HCT116 (cell line): ENCODE measurements around the gene DAZAP2. TPM values are rescaled to one million over a fixed set of nuclear protein-coding genes. Genes with fewer than 3 reads are reported as not detected.

Experiments used
- ATAC-seq: fragments of 200-7000 bp; cut with Tn5 transposase; 2 replicates; pipeline ENCODE4 v1.9.1; 2020; ENCODE audit warnings: mild to moderate bottlenecking, moderate library complexity
- BruUV-seq: library from RNA; stranded (reverse); fragments of 400-500 nt; replicated peaks from 2 replicates; lab custom pipeline; 2021; lab: Mats Ljungman, UMichigan
- CTCF ChIA-PET: fragments of 300-600 bp; sonication (Branson Sonifier 250); formaldehyde crosslinking; loops from one replicate; lab custom pipeline; 2021; ENCODE audit warnings: antibody characterized with exemption; lab: Charles Lee
- POLR2A ChIA-PET: fragments of 300-600, 350-600 bp; sonication (Branson Sonifier 250); formaldehyde crosslinking; loops from one replicate; lab custom pipeline; 2021; ENCODE audit warnings: antibody characterized with exemption; lab: Charles Lee
- RAD21 ChIA-PET, 2 experiments: fragments of 300-600 bp; sonication (Branson Sonifier 250); formaldehyde crosslinking; loops; one replicate each; lab custom pipeline; 2023; ENCODE audit warnings: low total read pairs in 2 of 2; ENCODE audit not compliant: uncharacterized antibody in 2 of 2, unreplicated experiment in 2 of 2, low non-redundant PET in 1 of 2; lab: Charles Lee
- DNase-seq: peaks from one replicate; pipeline ENCODE4 v3.0.0-alpha.2; 2010; ENCODE audit warnings: low read depth, low spot score
- H2AFZ ChIP-seq: fragments of 200-600 bp; shearing (Covaris generic), sonication (generic); 2 replicates; pipeline ENCODE4 v1.6.1; 2017; ENCODE audit warnings: low read depth, mixed run types, mixed read lengths, antibody characterized with exemption, low read length; ENCODE audit not compliant: poor library complexity, severe bottlenecking
- H3K27ac ChIP-seq: 2 replicates; pipeline ENCODE4 v1.5.1; 2012; ENCODE audit warnings: low read depth, low read length
- H3K27me3 ChIP-seq: fragments of 200-600 bp; sonication (generic); 2 replicates; pipeline ENCODE4 v1.6.1; 2016; ENCODE audit warnings: mixed run types, low read length, mixed read lengths; ENCODE audit not compliant: insufficient read depth
- H3K36me3 ChIP-seq, 2 experiments: fragments of 200-500 bp in 1 of 2; fragments of 200-600 bp in 1 of 2; sonication (Bioruptor generic) in 1 of 2; sonication (generic) in 1 of 2; 2 replicates each; pipeline versions ENCODE4 v1.5.1 to v1.6.1; 2014 to 2016; ENCODE audit warnings: low read length in 2 of 2, inconsistent platforms in 1 of 2, mixed read lengths in 1 of 2, mixed run types in 1 of 2; ENCODE audit not compliant: insufficient read depth in 2 of 2, control insufficient read depth in 1 of 2
- H3K4me1 ChIP-seq, 2 experiments: fragments of 200-600 bp in 1 of 2; sonication (generic) in 1 of 2; 2 replicates each; pipeline versions ENCODE4 v1.5.1 to v1.6.1; 2012 to 2017; ENCODE audit warnings: low read length in 2 of 2, inconsistent platforms in 1 of 2, mild to moderate bottlenecking in 1 of 2, mixed read lengths in 1 of 2, mixed run types in 1 of 2, moderate library complexity in 1 of 2; ENCODE audit not compliant: insufficient read depth in 2 of 2, control insufficient read depth in 1 of 2
- H3K4me2 ChIP-seq: fragments of 200-600 bp; sonication (generic); 2 replicates; pipeline ENCODE4 v1.6.1; 2017; ENCODE audit warnings: mixed run types, low read length, mixed read lengths
- H3K4me3 ChIP-seq, 2 experiments: fragments of 200-600 bp in 1 of 2; sonication (generic) in 1 of 2; replicated peaks in 1 of 2; 2 replicates each; pipeline ENCODE4 v1.5.1; 2011 to 2016; ENCODE audit warnings: low read length in 2 of 2, control low read depth in 1 of 2, low read depth in 1 of 2, mild to moderate bottlenecking in 1 of 2, mixed read lengths in 1 of 2, mixed run types in 1 of 2
- H3K79me2 ChIP-seq: fragments of 200-600 bp; sonication (generic); 2 replicates; pipeline ENCODE4 v1.6.1; 2017; ENCODE audit warnings: mild to moderate bottlenecking, mixed run types, low read length, moderate library complexity, mixed read lengths; ENCODE audit not compliant: insufficient read depth
- H3K9ac ChIP-seq: fragments of 200-600 bp; sonication (generic); 2 replicates; pipeline ENCODE4 v1.6.1; 2016; ENCODE audit warnings: low read length, mixed read lengths
- H3K9me2 ChIP-seq: fragments of 200-600 bp; sonication (generic), shearing (Covaris generic); 2 replicates; pipeline ENCODE4 v1.6.1; 2017; ENCODE audit warnings: mixed run types, mild to moderate bottlenecking, moderate library complexity; ENCODE audit not compliant: insufficient read depth
- H3K9me3 ChIP-seq, 2 experiments: fragments of 200-500 bp in 1 of 2; fragments of 200-600 bp in 1 of 2; sonication (Bioruptor generic) in 1 of 2; sonication (generic) in 1 of 2; 2 replicates each; pipeline ENCODE4 v1.6.1; 2014 to 2017; ENCODE audit warnings: low read length in 2 of 2, mixed read lengths in 2 of 2, inconsistent platforms in 1 of 2, low read depth in 1 of 2, mild to moderate bottlenecking in 1 of 2, mixed run types in 1 of 2, moderate library complexity in 1 of 2; ENCODE audit not compliant: control insufficient read depth in 1 of 2, insufficient read depth in 1 of 2
- H4K20me1 ChIP-seq: fragments of 200-600 bp; sonication (generic), shearing (Covaris generic); 2 replicates; pipeline ENCODE4 v1.6.1; 2017; ENCODE audit warnings: mixed run types, mild to moderate bottlenecking, moderate library complexity; ENCODE audit not compliant: insufficient read depth
- CTCF ChIP-seq, 3 experiments: fragments of 200-600 bp in 1 of 3; sonication (generic) in 1 of 3; IDR thresholded peaks in 2 of 3; conservative IDR thresholded peaks in 1 of 3; 2 replicates each; pipeline ENCODE4 v1.5.1; 2012 to 2017; ENCODE audit warnings: low read depth in 2 of 3, low read length in 2 of 3, antibody characterized with exemption in 1 of 3, borderline replicate concordance in 1 of 3, control low read depth in 1 of 3, mild to moderate bottlenecking in 1 of 3, mixed read lengths in 1 of 3, mixed run types in 1 of 3, moderate library complexity in 1 of 3; ENCODE audit not compliant: insufficient read depth in 1 of 3
- ELF1 ChIP-seq: IDR thresholded peaks from 2 replicates; pipeline ENCODE4 v1.6.1; 2012; ENCODE audit warnings: low read depth, borderline replicate concordance
- EZH2phosphoT487 ChIP-seq: fragments of 200-600 bp; IDR thresholded peaks from 2 replicates; pipeline ENCODE4 v1.6.1; 2018; ENCODE audit warnings: antibody characterized with exemption, borderline replicate concordance
- JUND ChIP-seq: IDR thresholded peaks from 2 replicates; pipeline ENCODE4 v1.6.1; 2012
- MAX ChIP-seq: IDR thresholded peaks from 2 replicates; pipeline ENCODE4 v1.6.1; 2012
- POLR2A ChIP-seq: IDR thresholded peaks from 2 replicates; pipeline ENCODE4 v1.7.0; 2011; ENCODE audit warnings: borderline replicate concordance; ENCODE audit not compliant: insufficient read depth, insufficient read length; ENCODE audit errors: extremely low read depth
- RAD21 ChIP-seq: IDR thresholded peaks from 2 replicates; pipeline ENCODE4 v1.6.1; 2012; ENCODE audit warnings: low read depth, mild to moderate bottlenecking
- SIN3A ChIP-seq: IDR thresholded peaks from 2 replicates; pipeline ENCODE4 v1.6.1; 2012; ENCODE audit warnings: low read depth
- SRF ChIP-seq: IDR thresholded peaks from 2 replicates; pipeline ENCODE4 v1.6.1; 2012; ENCODE audit warnings: low read depth
- TCF7L2 ChIP-seq: IDR thresholded peaks from 2 replicates; pipeline ENCODE4 v1.7.0; 2011; ENCODE audit warnings: borderline replicate concordance, inconsistent platforms; ENCODE audit not compliant: insufficient read depth, insufficient read length; ENCODE audit errors: extremely low read depth
- YY1 ChIP-seq: IDR thresholded peaks from 2 replicates; pipeline ENCODE4 v1.6.1; 2011; ENCODE audit warnings: low read length, low read depth, moderate library complexity, mild to moderate bottlenecking; ENCODE audit not compliant: insufficient replicate concordance; ENCODE audit errors: extremely low read depth
- ZFX ChIP-seq: fragments of 450-650 bp; IDR thresholded peaks from 2 replicates; pipeline ENCODE4 v1.6.1; 2017
- ZNF274 ChIP-seq: fragments of 200-500 bp; sonication (Bioruptor generic); IDR thresholded peaks from 2 replicates; pipeline ENCODE4 v1.6.1; 2014; ENCODE audit warnings: mild to moderate bottlenecking, low read depth, low read length, inconsistent platforms
- intact Hi-C: fragments of 100-400 bp; cut with micrococcal nuclease; formaldehyde crosslinking; loops from 2 replicates; pipeline ENCODE4 v1.10.0; 2022
- total RNA-seq: library from RNA; stranded (reverse); gene quantifications from one replicate; pipeline ENCODE4 v1.2.1, GENCODE V29; 2021; ENCODE audit not compliant: unreplicated experiment

DAZAP2 gene
- total RNA-seq, 1 experiment from 2014 or later, result 157 TPM

GRCh38 chr12:51227962-51228361 is 10.7 kb upstream of the DAZAP2 start:
- no peak for DNase-seq
- ChIA-PET POLR2A (no interaction called here), RAD21 (no interaction called here), CTCF (no interaction called here)
- Histone ChIP-seq H3K27me3 (no peaks in the 10 kb centered on the region), H4K20me1 (no peaks in the 10 kb centered on the region), H3K79me2 (no peaks in the 10 kb centered on the region), H3K9me3 (no peaks in the 10 kb centered on the region), H2AFZ (no peak overlapping the region), H3K4me3 (no peak overlapping the region), H3K27ac (no peak overlapping the region), H3K9me2 (no peaks in the 10 kb centered on the region), H3K36me3 (no peaks in the 10 kb centered on the region), H3K4me2 (no peak overlapping the region), H3K4me1 (no peaks in the 10 kb centered on the region), H3K9ac (no peak overlapping the region)
- no peak for ATAC-seq
- no peak for TF ChIP-seq YY1
- TF ChIP-seq POLR2A, result no peak
- TF ChIP-seq CTCF (IDR thresholded peaks at IDR 0.05 in 2 of 3, conservative IDR thresholded peaks at IDR 0.05 in 1 of 3; ENCODE audit: borderline replicate concordance in 1 of 3, insufficient read depth in 1 of 3, low read depth in 2 of 3, low read length in 2 of 3), result no peak
- no peak for TF ChIP-seq TCF7L2
- BruUV-seq, result no TSS peak
- intact Hi-C loops, result no loop called here

DNA sequence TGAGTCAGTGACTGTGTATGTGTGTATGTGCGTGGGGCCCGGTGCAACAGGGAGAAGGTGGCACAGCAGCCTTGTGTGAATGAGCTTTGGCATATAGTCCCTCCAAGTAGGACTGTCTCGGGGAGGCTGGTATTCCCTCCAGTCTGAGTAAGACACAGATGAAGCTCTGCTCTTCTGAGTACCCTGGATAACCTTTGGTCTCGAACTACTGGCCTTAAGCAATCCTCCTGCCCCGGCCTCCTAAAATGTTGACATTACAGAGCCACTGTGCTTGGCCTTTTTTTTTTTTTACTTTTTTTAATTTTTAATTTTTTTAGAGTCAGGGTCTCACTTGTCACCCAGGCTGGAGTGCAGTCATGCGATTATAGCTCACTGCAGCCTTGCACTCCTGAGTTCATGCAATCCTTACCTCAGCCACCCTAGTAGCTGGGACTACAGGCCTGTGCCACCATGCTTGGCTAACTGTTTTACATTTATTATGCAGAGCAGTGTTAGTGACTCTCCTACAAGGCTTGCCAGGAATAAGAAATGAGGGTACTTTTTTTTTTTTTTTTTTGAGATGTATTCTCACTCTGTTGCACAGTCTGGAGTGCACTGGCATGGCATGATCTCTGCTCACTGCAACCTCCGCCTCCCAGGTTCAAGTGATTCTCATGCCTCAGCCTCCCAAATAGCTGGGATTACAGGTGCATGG is 9.4 kb upstream of the DAZAP2 start:
- H3K27me3 ChIP-seq, result no peaks in the 10 kb centered on the region
- no peak for TF ChIP-seq RAD21
- no peak for TF ChIP-seq ZFX
- no peak for TF ChIP-seq ELF1
- TF ChIP-seq JUND, result no peak
- TF ChIP-seq CTCF (IDR thresholded peaks at IDR 0.05 in 2 of 3, conservative IDR thresholded peaks at IDR 0.05 in 1 of 3; ENCODE audit: borderline replicate concordance in 1 of 3, insufficient read depth in 1 of 3, low read depth in 2 of 3, low read length in 2 of 3), result no peak
- no peak for TF ChIP-seq POLR2A
- TF ChIP-seq SRF, result no peak
- TF ChIP-seq SIN3A, result no peak
- no peak for TF ChIP-seq EZH2phosphoT487
- TF ChIP-seq MAX, result no peak
- no peak for TF ChIP-seq ZNF274

More for the DNA sequence above, 9.4 kb upstream of the DAZAP2 start:
- Histone ChIP-seq H3K9ac (no peak overlapping the region), H3K4me2 (no peak overlapping the region), H3K79me2 (no peaks in the 10 kb centered on the region), H3K4me3 (no peak overlapping the region), H3K36me3 (no peaks in the 10 kb centered on the region), H3K27ac (no peak overlapping the region), H3K4me1 (no peaks in the 10 kb centered on the region), H2AFZ (no peak overlapping the region), H3K9me2 (no peaks in the 10 kb centered on the region), H4K20me1 (no peaks in the 10 kb centered on the region), H3K9me3 (no peaks in the 10 kb centered on the region)
- ATAC-seq (no peak), DNase-seq (no peak)
- ChIA-PET POLR2A (interaction anchor here (0.5 to 2.0 kb wide), 2 partner anchors 10 to 11 kb away, joined by 5 to 6 read pairs; partner anchors contain the start of genes DAZAP2 and POU6F1), RAD21 (no interaction called here), CTCF (no interaction called here)
- no TSS peak for BruUV-seq
- intact Hi-C loops, result no loop called here
